ENCODE data around the gene MYH10.

The MYH10 gene

GRCh38 chr17:8639709-8640108 lies 9.2 kb upstream of the MYH10 start:
- no peak for DNase-seq (ENCODE audit: low read depth, low spot score)
- H3K4me3 ChIP-seq (ENCODE audit: low read depth, low read length) = no peak overlapping the region
- in situ Hi-C loops (cut with HindIII; ENCODE audit: low sequenced_read_pairs) = no loop called here
- TF ChIP-seq CTCF (IDR thresholded peaks at IDR 0.05; ENCODE audit: low read depth, low read length) = no peak

- in situ Hi-C loops (cut with HindIII; ENCODE audit: low sequenced_read_pairs) = no loop called here
- TF ChIP-seq CTCF (IDR thresholded peaks at IDR 0.05; ENCODE audit: low read depth, low read length) = no peak
- no peak overlapping the region for H3K4me3 ChIP-seq (ENCODE audit: low read depth, low read length)
- DNase-seq (ENCODE audit: low read depth, low spot score) = no peak
These were observed 1.5 kb upstream of the MYH10 start for GRCh38 chr17:8632061-8632460.

GRCh38 chr17:8631554-8631877 lies 991 bp upstream of the MYH10 start:
- in situ Hi-C loops (cut with HindIII; ENCODE audit: low sequenced_read_pairs) = no loop called here
- no peak for TF ChIP-seq CTCF (IDR thresholded peaks at IDR 0.05; ENCODE audit: low read depth, low read length)
- peak overlapping the region; percentile 97 for H3K4me3 ChIP-seq (ENCODE audit: low read depth, low read length)
- peak; percentile 16 for DNase-seq (ENCODE audit: low read depth, low spot score)

- H3K4me3 ChIP-seq (ENCODE audit: low read depth, low read length) = peak overlapping the region; percentile 97
- in situ Hi-C loops (cut with HindIII; ENCODE audit: low sequenced_read_pairs) = no loop called here
- DNase-seq (ENCODE audit: low read depth, low spot score) = peak; percentile 100
- no peak for TF ChIP-seq CTCF (IDR thresholded peaks at IDR 0.05; ENCODE audit: low read depth, low read length)
These were observed 453 bp upstream of the MYH10 start for GRCh38 chr17:8630802-8631553.

- no peak for TF ChIP-seq CTCF (IDR thresholded peaks at IDR 0.05; ENCODE audit: low read depth, low read length)
- H3K4me3 ChIP-seq (ENCODE audit: low read depth, low read length) = peak overlapping the region; percentile 97
- in situ Hi-C loops (cut with HindIII; ENCODE audit: low sequenced_read_pairs) = no loop called here
- DNase-seq (ENCODE audit: low read depth, low spot score) = peak; percentile 18
These were observed 926 bp downstream of the MYH10 start for GRCh38 chr17:8629371-8630226.

GRCh38 chr17:8628609-8629169 lies 1.8 kb downstream of the MYH10 start:
- in situ Hi-C loops (cut with HindIII; ENCODE audit: low sequenced_read_pairs) = no loop called here
- peak overlapping the region; percentile 97 for H3K4me3 ChIP-seq (ENCODE audit: low read depth, low read length)
- DNase-seq (ENCODE audit: low read depth, low spot score) = peak; percentile 21
- TF ChIP-seq CTCF (IDR thresholded peaks at IDR 0.05; ENCODE audit: low read depth, low read length) = no peak

All from astrocyte of the spinal cord (primary cell).